Cardiac muscle cell (in vitro differentiated cells and primary cell): ENCODE data around the gene TACO1. TPM values are rescaled to one million over a fixed set of nuclear protein-coding genes. Genes with fewer than 3 reads are reported as not detected.

Source experiments
- DNase-seq, 2 donors: peaks; one replicate each; pipeline versions ENCODE4 v3.0.0 to v3.0.0-alpha.2; 2010 to 2017; ENCODE audit warnings: low read depth in 1 of 2, low spot score in 1 of 2
- H3K27ac ChIP-seq: fragments of 200-600 bp; sonication (generic); 2 replicates; pipeline ENCODE4 v1.5.1; 2016
- H3K27me3 ChIP-seq: fragments of 200-600 bp; sonication (generic); 2 replicates; pipeline ENCODE4 v1.6.0; 2016; ENCODE audit warnings: control low read depth
- H3K36me3 ChIP-seq: fragments of 200-600 bp; sonication (generic); 2 replicates; pipeline ENCODE4 v1.5.1; 2016; ENCODE audit warnings: control low read depth
- H3K4me1 ChIP-seq: fragments of 200-600 bp; sonication (generic); 2 replicates; pipeline ENCODE4 v1.8.1; 2017; ENCODE audit warnings: low read depth, mild to moderate bottlenecking, mixed run types
- H3K4me3 ChIP-seq: fragments of 200-600 bp; sonication (generic); 2 replicates; pipeline ENCODE4 v1.5.1; 2016; ENCODE audit warnings: mild to moderate bottlenecking
- H3K9me3 ChIP-seq: fragments of 200-600 bp; sonication (generic); 2 replicates; pipeline ENCODE4 v1.5.1; 2017; ENCODE audit warnings: low read depth, mild to moderate bottlenecking, control low read depth
- CTCF ChIP-seq: IDR thresholded peaks from 2 replicates; pipeline ENCODE4 v1.5.1; 2012; ENCODE audit warnings: low read depth, mild to moderate bottlenecking, low read length
- polyA plus RNA-seq: library from polyadenylated mRNA; unstranded; fragments of >200 nt; fragmentation: Nextera tagmentation; extraction: Ambion mirVana; gene quantifications from 2 replicates; pipeline ENCODE4 v1.2.1, GENCODE V29; 2016
- total RNA-seq: library from RNA; depleted of rRNA; stranded (reverse); fragments of >200 nt; gene quantifications from 2 replicates; pipeline ENCODE4 v1.2.3, GENCODE V29; 2016

The TACO1 gene
- total and polyA plus RNA-seq, 2 experiments from 2014 or later: 25.6 to 54.9 TPM

DNA sequence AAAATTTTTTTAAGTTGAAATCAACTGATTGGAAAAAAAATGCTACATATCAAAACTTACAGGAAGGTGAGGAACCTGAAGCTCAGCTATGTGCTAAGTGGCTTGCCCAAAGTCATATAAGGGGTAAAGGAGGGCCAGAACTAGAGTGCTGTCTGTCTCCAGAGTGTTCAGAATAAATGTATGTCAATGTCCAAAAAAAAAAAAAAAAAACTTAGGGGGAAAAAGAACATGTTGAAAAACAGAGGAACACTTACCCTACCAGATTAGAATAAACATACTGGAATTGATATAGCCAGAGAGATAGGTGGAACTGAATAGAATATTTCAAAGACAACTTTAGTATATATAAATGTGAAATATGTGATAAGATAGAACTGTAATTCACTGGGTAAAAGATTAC is 38.9 kb upstream of the TACO1 start:
- no peak overlapping the region for H3K4me3 ChIP-seq
- no peaks in the 10 kb centered on the region for H3K36me3 ChIP-seq
- no peak for TF ChIP-seq CTCF
- H3K4me1 ChIP-seq: no peaks in the 10 kb centered on the region
- DNase-seq: no peak
- no peaks in the 10 kb centered on the region for H3K9me3 ChIP-seq
- no peak overlapping the region for H3K27ac ChIP-seq
- H3K27me3 ChIP-seq: no peaks in the 10 kb centered on the region

- DNase-seq: no peak
- Histone ChIP-seq H3K27me3 (no peaks in the 10 kb centered on the region), H3K9me3 (no peaks in the 10 kb centered on the region), H3K36me3 (no peaks in the 10 kb centered on the region), H3K4me3 (no peak overlapping the region), H3K4me1 (no peaks in the 10 kb centered on the region), H3K27ac (no peak overlapping the region)
- TF ChIP-seq CTCF: no peak
Observed at GRCh38 chr17:63563339-63563738, 37.4 kb upstream of the TACO1 start.

- H3K4me3 ChIP-seq: no peak overlapping the region
- H3K27me3 ChIP-seq: no peaks in the 10 kb centered on the region
- H3K36me3 ChIP-seq: no peaks in the 10 kb centered on the region
- no peak for DNase-seq
- TF ChIP-seq CTCF: no peak
- no peaks in the 10 kb centered on the region for H3K4me1 ChIP-seq
- H3K9me3 ChIP-seq: no peaks in the 10 kb centered on the region
- no peak overlapping the region for H3K27ac ChIP-seq
Observed at GRCh38 chr17:63564562-63564961, 36.1 kb upstream of the TACO1 start.

DNA sequence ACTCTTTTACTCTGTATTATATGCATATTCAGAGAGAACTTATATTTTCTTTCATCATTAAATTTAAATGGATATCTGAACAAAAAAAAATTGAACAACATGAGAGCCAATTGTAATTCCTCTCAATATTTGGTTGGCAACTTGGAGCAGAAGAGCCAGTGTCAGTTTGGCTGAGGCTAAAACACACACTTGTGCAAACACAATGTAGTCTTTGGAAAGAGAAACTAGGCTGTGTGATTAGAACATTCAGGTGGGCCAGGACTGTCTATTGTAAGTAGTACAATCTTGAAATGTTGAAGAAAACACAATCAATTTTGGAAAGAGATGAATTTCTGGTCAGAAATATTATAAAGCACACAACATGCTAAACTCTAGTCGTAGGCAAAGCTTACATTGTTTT is 33.5 kb upstream of the TACO1 start:
- Histone ChIP-seq H3K4me3 (no peak overlapping the region), H3K36me3 (no peaks in the 10 kb centered on the region), H3K4me1 (peaks cover 12% of the 10 kb centered on the region), H3K27ac (no peak overlapping the region), H3K27me3 (no peaks in the 10 kb centered on the region), H3K9me3 (no peaks in the 10 kb centered on the region)
- DNase-seq: no peak
- TF ChIP-seq CTCF: no peak

DNA sequence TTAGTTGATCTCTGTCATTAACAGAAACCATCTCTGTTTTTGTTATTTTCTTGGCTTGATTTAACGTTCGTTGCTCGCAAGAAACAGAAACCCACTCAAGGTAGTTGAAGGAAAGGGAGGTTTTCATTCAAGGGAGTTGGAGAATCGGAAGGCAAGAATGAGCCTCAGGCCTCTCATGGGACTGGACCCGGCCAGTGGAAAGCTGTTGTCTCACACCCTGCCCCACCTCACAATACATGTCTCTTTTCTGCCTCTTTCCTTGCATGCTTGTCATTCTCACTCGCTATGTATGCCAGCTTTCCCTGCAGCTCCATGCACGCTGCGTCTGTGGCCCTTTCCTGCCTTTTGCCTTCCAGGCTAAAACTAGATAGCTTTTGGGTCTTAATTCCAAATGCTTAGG is 32.1 kb upstream of the TACO1 start:
- Histone ChIP-seq H3K4me3 (no peak overlapping the region), H3K4me1 (peaks cover 16% of the 10 kb centered on the region), H3K27me3 (no peaks in the 10 kb centered on the region), H3K9me3 (no peaks in the 10 kb centered on the region), H3K36me3 (no peaks in the 10 kb centered on the region), H3K27ac (peak overlapping the region; percentile 22)
- TF ChIP-seq CTCF: no peak
- no peak for DNase-seq

GRCh38 chr17:63571632-63572310 is 28.9 kb upstream of the TACO1 start:
- Histone ChIP-seq H3K4me3 (no peak overlapping the region), H3K9me3 (no peaks in the 10 kb centered on the region), H3K27ac (peak overlapping the region; percentile 83), H3K4me1 (peaks cover 16% of the 10 kb centered on the region), H3K36me3 (no peaks in the 10 kb centered on the region), H3K27me3 (no peaks in the 10 kb centered on the region)
- DNase-seq: peak; percentile 45 to 60
- TF ChIP-seq CTCF: no peak
